LNCaP clone FGC (cell line): ENCODE measurements around the gene ZDHHC3.

Source experiments
- DNase-seq: peaks from one replicate; pipeline ENCODE4 v3.0.0-alpha.2; 2011; ENCODE audit warnings: low read depth
- H3K4me3 ChIP-seq: 2 replicates; pipeline ENCODE4 v1.5.1; 2011; ENCODE audit warnings: mild to moderate bottlenecking, low read depth, low read length, control low read depth
- TF ChIP-seq, protein P1 (sequence below): IDR thresholded peaks from 2 replicates; pipeline ENCODE4 v1.5.1; 2012; ENCODE audit warnings: mild to moderate bottlenecking; ENCODE audit not compliant: control insufficient read depth, insufficient read depth; ENCODE audit errors: extremely low read depth

Gene ZDHHC3

GRCh38 chr3:44948239-44948638 is 27.7 kb downstream of the ZDHHC3 start:
- no peak for DNase-seq
- no peak overlapping the region for H3K4me3 ChIP-seq
- TF ChIP-seq, protein P1, sequence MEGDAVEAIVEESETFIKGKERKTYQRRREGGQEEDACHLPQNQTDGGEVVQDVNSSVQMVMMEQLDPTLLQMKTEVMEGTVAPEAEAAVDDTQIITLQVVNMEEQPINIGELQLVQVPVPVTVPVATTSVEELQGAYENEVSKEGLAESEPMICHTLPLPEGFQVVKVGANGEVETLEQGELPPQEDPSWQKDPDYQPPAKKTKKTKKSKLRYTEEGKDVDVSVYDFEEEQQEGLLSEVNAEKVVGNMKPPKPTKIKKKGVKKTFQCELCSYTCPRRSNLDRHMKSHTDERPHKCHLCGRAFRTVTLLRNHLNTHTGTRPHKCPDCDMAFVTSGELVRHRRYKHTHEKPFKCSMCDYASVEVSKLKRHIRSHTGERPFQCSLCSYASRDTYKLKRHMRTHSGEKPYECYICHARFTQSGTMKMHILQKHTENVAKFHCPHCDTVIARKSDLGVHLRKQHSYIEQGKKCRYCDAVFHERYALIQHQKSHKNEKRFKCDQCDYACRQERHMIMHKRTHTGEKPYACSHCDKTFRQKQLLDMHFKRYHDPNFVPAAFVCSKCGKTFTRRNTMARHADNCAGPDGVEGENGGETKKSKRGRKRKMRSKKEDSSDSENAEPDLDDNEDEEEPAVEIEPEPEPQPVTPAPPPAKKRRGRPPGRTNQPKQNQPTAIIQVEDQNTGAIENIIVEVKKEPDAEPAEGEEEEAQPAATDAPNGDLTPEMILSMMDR, result no peak

- DNase-seq, result no peak
- no peak overlapping the region for H3K4me3 ChIP-seq
- TF ChIP-seq, protein P1, result no peak
Observed at GRCh38 chr3:44942202-44942921, 33.6 kb downstream of the ZDHHC3 start.

GRCh38 chr3:44939581-44940036 is 36.4 kb downstream of the ZDHHC3 start:
- no peak for DNase-seq
- no peak overlapping the region for H3K4me3 ChIP-seq
- TF ChIP-seq, protein P1, result no peak

DNA sequence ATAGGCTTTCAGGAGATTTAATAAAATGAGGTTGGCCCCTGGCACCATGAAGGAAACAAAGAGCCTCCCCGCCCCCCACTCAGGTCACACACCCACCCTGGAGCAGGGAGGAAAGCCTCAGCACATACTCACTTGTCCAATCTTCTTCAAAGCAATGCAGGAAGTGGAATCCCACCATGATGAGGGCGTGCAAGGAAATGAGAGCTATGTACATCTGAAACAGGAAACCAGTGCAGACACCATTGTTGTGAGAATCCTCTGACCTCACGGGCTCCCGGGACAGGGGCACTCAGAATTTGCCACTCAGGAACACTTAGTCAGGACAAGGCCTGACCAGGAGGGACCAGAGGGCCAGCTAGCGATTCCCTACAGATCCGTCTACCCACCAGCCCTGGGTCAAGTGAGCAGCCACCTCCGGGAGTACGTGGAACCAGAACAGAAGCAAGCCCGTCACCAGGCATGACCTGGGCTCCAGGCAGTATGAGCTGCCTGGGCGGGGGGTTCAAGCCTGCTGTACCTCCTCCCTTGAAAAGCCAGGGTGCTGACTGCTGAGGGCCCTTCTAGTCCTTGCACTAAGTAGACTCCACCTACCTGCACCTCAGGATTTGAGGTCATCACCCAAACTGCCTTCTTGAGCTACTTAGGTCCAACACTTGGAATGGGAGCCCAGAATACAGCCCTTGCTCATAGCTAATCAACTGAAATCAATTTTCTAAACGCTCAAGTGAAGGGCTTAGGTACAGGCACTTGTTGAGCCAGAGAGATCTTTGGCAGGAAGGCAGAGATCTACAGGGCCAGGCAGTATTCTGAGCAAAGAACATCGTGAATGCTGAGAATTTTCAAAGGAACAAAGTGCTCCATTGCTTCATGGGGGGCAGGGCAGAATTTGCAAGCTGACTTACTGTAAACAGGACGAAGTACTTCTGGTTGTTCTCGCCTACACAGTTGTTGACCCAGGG is 42.7 kb downstream of the ZDHHC3 start:
- TF ChIP-seq, protein P1, result no peak
- DNase-seq, result no peak
- H3K4me3 ChIP-seq, result no peak overlapping the region

DNA sequence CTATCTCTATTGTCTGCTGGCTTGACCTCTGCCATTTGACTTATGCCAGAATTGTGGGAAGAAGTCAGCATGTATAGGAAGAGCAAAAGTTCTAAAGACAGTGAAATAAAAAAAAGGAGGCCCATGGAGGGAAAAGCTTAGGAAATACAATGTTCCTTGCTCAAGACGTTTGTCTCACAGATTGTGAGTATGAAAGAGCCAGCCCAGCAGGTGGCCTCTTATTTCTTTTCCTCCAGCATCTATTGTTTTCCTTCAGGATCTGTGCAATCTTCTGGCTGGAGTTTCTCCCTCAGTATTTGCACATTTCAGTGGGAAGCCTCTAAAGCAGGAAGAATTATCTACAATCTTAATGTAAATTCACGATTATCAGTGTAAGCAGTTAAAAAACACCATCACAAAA is 43.7 kb downstream of the ZDHHC3 start:
- no peak overlapping the region for H3K4me3 ChIP-seq
- DNase-seq, result no peak
- TF ChIP-seq, protein P1, result peak; percentile 16; the same call in 1 of the 2 replicates

- no peak for DNase-seq
- no peak overlapping the region for H3K4me3 ChIP-seq
- TF ChIP-seq, protein P1, result no peak
Observed at GRCh38 chr3:44931791-44932190, 44.2 kb downstream of the ZDHHC3 start.
